ENCODE results near the gene GATAD2B. TPM values are rescaled to one million over a fixed set of nuclear protein-coding genes. Genes with fewer than 3 reads are reported as not detected.

GATAD2B gene
- polyA plus RNA-seq, 2 of the 4 experiments (the other 2 are of a cell fraction) = 4.9 to 8.2 TPM

DNA sequence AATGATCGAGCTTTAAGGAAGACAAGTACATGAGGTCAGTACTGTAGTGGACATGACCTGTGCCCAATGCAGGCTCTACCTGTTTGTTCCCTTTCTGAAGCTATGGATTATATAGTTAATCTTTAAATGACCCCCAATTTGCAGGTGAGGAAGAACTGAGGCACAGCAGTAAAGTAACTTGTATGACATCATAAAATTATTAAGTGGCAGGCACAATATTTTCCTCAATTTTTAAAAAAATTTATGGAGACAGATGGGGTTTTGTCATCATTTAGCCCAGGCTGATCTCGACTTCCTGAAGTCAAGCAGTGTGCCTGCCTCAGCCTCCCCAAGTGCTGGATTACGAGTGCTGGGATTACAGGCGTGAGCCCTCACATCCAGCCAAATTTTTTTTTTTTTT is 3.6 kb upstream of the GATAD2B start:
- ATAC-seq (no peak), DNase-seq (ENCODE audit: low read depth in 1 of 2, low spot score in 1 of 2) (no peak), FAIRE-seq (no peak)
- no peak overlapping the region for H3K4me2 ChIP-seq
- CTCF ChIA-PET = interaction anchor here (0.7 to 2.8 kb wide), 4 partner anchors 20 to 119 kb away, joined by 3 to 12 read pairs (median 4); partner anchors contain the start of gene DENND4B
- H3K4me1 ChIP-seq = peaks cover 8% of the 10 kb centered on the region; the same call in 1 of the 3 replicates
- H3K9me3 ChIP-seq = no peaks in the 10 kb centered on the region
- no peak for TF ChIP-seq HOXB13 (CRISPR knock-in tag; IDR thresholded peaks at IDR 0.05; ENCODE audit: low read depth)
- no peak for TF ChIP-seq RARB (CRISPR knock-in tag; IDR thresholded peaks at IDR 0.05)
- TF ChIP-seq HEYL (CRISPR knock-in tag; IDR thresholded peaks at IDR 0.05) = no peak
- TF ChIP-seq, protein P1, sequence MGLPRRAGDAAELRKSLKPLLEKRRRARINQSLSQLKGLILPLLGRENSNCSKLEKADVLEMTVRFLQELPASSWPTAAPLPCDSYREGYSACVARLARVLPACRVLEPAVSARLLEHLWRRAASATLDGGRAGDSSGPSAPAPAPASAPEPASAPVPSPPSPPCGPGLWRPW (IDR thresholded peaks at IDR 0.05) = no peak
- TF ChIP-seq RCOR1 (IDR thresholded peaks at IDR 0.05; ENCODE audit: low read depth, low read length) = no peak
- no peak for TF ChIP-seq MYC (IDR thresholded peaks at IDR 0.05; ENCODE audit: borderline replicate concordance, low read length)
- TF ChIP-seq CBX2 (IDR thresholded peaks at IDR 0.05; ENCODE audit: borderline replicate concordance, low read depth) = no peak
- no peak for TF ChIP-seq RAD21 (conservative IDR thresholded peaks at IDR 0.05 in 1 of 2, IDR thresholded peaks at IDR 0.05 in 1 of 2)
- TF ChIP-seq POLR2A (IDR thresholded peaks at IDR 0.05; ENCODE audit: low read length) = no peak
- TF ChIP-seq RFX5 (IDR thresholded peaks at IDR 0.05) = no peak
- TF ChIP-seq SMC3 (IDR thresholded peaks at IDR 0.05) = no peak
- TF ChIP-seq, protein P2, sequence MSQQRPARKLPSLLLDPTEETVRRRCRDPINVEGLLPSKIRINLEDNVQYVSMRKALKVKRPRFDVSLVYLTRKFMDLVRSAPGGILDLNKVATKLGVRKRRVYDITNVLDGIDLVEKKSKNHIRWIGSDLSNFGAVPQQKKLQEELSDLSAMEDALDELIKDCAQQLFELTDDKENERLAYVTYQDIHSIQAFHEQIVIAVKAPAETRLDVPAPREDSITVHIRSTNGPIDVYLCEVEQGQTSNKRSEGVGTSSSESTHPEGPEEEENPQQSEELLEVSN (IDR thresholded peaks at IDR 0.05; ENCODE audit: borderline replicate concordance, low read depth) = no peak
- no peak for TF ChIP-seq ZFP36 (IDR thresholded peaks at IDR 0.05; ENCODE audit: borderline replicate concordance, partially characterized antibody)
- no peak overlapping the region for H3K27ac ChIP-seq
- no peak overlapping the region for H3K4me3 ChIP-seq
- POLR2A ChIA-PET = no interaction called here
- WGBS (ENCODE audit: missing lambda C conversion rate) = 77% methylated on average over 4 of the region's 4 CpGs

DNA sequence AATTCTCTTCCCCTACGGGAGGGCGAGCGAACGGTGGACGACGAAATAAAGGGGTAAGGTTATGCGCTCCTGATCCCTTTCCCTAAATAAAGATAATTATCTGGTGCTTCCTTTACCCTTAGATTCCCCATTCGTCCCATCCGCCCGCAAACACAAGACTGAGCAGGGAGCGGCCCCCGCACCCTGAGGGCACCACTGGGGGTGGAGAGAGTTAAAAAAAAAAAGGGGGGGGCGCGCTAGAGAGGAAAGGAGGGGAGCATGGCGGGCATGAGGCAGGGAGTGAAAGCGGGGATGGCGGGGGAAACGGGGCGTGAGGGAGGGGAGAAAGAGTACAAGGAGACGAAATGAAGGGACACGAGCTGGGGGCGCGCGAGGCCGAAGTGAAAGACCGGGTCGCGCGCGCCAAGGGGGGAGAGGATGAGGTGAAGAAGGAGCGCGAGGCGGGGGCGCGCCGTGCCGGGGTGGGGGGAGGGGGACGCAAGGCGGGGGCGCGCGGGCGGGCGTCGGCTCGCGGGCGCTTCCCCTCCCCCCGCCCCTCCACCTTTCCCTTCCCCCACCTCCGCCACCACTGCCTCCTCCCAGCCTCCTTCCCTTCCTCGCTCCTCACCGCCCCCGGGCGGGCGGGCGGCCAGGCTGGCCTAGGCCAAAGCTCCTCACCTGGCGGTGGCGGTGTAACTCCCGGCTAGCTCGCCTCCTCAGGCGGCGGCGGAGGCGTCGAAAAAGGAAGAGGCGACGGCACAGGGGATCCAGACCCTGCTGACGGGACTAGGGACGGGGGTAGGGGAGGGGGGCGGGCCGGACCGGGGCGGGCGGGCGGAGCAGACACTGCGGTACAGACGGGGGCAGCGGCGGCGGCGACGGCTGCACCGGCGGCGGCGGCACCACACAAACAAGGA is 448 bp downstream of the GATAD2B start:
- peak overlapping the region; percentile 88 to 98 for H3K27ac ChIP-seq
- FAIRE-seq (no peak), DNase-seq (ENCODE audit: low read depth in 1 of 2, low spot score in 1 of 2) (peak in 1 of 2 experiments; percentile 49), ATAC-seq (peak; percentile 57 to 70)
- H3K4me3 ChIP-seq = peak overlapping the region; percentile 80
- H3K9me3 ChIP-seq = no peaks in the 10 kb centered on the region
- whole genome bisulfite sequencing (ENCODE audit: missing lambda C conversion rate) = 2% methylated on average over 34 of the region's 86 CpGs
- ChIA-PET POLR2A (interaction anchor here (0.8 to 2.1 kb wide), 12 partner anchors 11 to 91 kb away, joined by 3 to 12 read pairs (median 4); partner anchors contain the start of genes CREB3L4, DENND4B, JTB and RPS27), CTCF (interaction anchor here (0.5 to 4.5 kb wide), 15 partner anchors 11 to 427 kb away, joined by 3 to 15 read pairs (median 4); partner anchors contain the start of genes DENND4B, RAB13 and SLC39A1)
- peak overlapping the region; percentile 72 for H3K4me2 ChIP-seq
- H3K4me1 ChIP-seq = peaks cover 24% of the 10 kb centered on the region
- TF ChIP-seq, protein P3, sequence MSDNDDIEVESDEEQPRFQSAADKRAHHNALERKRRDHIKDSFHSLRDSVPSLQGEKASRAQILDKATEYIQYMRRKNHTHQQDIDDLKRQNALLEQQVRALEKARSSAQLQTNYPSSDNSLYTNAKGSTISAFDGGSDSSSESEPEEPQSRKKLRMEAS (IDR thresholded peaks at IDR 0.05) = no peak
- TF ChIP-seq EHF (CRISPR knock-in tag; IDR thresholded peaks at IDR 0.05) (no peak), RAD21 (conservative IDR thresholded peaks at IDR 0.05 in 1 of 2, IDR thresholded peaks at IDR 0.05 in 1 of 2) (no peak; a peak in 1 of 5 replicates), PHF8 (IDR thresholded peaks at IDR 0.05; ENCODE audit: borderline replicate concordance, low read depth) (peak; percentile 39; the same call in 1 of the 2 replicates), HDAC2 (IDR thresholded peaks at IDR 0.05) (no peak), EP300 (IDR thresholded peaks at IDR 0.05) (no peak), EHMT2 (IDR thresholded peaks at IDR 0.05; ENCODE audit: low read depth) (no peak), FOSB (CRISPR knock-in tag; IDR thresholded peaks at IDR 0.05) (no peak), MAZ (IDR thresholded peaks at IDR 0.05; ENCODE audit: borderline replicate concordance, low read depth, low read length) (no peak), NPAS2 (CRISPR knock-in tag; IDR thresholded peaks at IDR 0.05; ENCODE audit: borderline replicate concordance) (no peak), CHD2 (IDR thresholded peaks at IDR 0.05; ENCODE audit: low read length, partially characterized antibody) (no peak), CEBPB (IDR thresholded peaks at IDR 0.05) (no peak), JUN (IDR thresholded peaks at IDR 0.05) (peak in 1 of 2 experiments; percentile 59; a peak in 1 of 5 replicates), NFE2L2 (conservative IDR thresholded peaks at IDR 0.05; ENCODE audit: low read length) (no peak), HEYL (CRISPR knock-in tag; IDR thresholded peaks at IDR 0.05) (no peak), HOXA7 (CRISPR knock-in tag; IDR thresholded peaks at IDR 0.05) (no peak), ZFP36 (IDR thresholded peaks at IDR 0.05; ENCODE audit: borderline replicate concordance, partially characterized antibody) (no peak), HOXB5 (CRISPR knock-in tag; IDR thresholded peaks at IDR 0.05) (no peak), POLR2A (IDR thresholded peaks at IDR 0.05; ENCODE audit: low read length) (no peak), RCOR1 (IDR thresholded peaks at IDR 0.05; ENCODE audit: low read depth, low read length) (no peak), KDM1A (IDR thresholded peaks at IDR 0.05; ENCODE audit: low read depth) (no peak)
- TF ChIP-seq, protein P4, sequence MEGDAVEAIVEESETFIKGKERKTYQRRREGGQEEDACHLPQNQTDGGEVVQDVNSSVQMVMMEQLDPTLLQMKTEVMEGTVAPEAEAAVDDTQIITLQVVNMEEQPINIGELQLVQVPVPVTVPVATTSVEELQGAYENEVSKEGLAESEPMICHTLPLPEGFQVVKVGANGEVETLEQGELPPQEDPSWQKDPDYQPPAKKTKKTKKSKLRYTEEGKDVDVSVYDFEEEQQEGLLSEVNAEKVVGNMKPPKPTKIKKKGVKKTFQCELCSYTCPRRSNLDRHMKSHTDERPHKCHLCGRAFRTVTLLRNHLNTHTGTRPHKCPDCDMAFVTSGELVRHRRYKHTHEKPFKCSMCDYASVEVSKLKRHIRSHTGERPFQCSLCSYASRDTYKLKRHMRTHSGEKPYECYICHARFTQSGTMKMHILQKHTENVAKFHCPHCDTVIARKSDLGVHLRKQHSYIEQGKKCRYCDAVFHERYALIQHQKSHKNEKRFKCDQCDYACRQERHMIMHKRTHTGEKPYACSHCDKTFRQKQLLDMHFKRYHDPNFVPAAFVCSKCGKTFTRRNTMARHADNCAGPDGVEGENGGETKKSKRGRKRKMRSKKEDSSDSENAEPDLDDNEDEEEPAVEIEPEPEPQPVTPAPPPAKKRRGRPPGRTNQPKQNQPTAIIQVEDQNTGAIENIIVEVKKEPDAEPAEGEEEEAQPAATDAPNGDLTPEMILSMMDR (IDR thresholded peaks at IDR 0.05) = peak; percentile 17; the same call in 1 of the 3 replicates
- TF ChIP-seq, protein P5, sequence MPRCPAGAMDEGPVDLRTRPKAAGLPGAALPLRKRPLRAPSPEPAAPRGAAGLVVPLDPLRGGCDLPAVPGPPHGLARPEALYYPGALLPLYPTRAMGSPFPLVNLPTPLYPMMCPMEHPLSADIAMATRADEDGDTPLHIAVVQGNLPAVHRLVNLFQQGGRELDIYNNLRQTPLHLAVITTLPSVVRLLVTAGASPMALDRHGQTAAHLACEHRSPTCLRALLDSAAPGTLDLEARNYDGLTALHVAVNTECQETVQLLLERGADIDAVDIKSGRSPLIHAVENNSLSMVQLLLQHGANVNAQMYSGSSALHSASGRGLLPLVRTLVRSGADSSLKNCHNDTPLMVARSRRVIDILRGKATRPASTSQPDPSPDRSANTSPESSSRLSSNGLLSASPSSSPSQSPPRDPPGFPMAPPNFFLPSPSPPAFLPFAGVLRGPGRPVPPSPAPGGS (IDR thresholded peaks at IDR 0.05) = no peak
- TF ChIP-seq, protein P2 (IDR thresholded peaks at IDR 0.05; ENCODE audit: borderline replicate concordance, low read depth) = no peak
